Sigmoid colon (tissue), 7 donors: ENCODE data around the gene SUGP2. TPM values are rescaled to one million over a fixed set of nuclear protein-coding genes. Genes with fewer than 3 reads are reported as not detected.
"Not testable (repeated sequence)": the region's sequence is repeated elsewhere in the genome, so short reads cannot be mapped to it uniquely, and the experiment has no call there.

ENCODE experiments used
- DNase-seq: peaks from one replicate; pipeline ENCODE4 v3.0.0-alpha.2; 2019
- H3K27ac ChIP-seq, 4 donors: fragments of 200-600 bp; sonication (generic); one replicate each; pipeline ENCODE4 v1.5.1; 2016 to 2019; ENCODE audit warnings: mild to moderate bottlenecking in 1 of 4
- H3K27me3 ChIP-seq, 3 donors: fragments of 200-600 bp; sonication (generic); one replicate each; pipeline ENCODE4 v1.5.1; 2019; ENCODE audit warnings: mild to moderate bottlenecking in 1 of 3
- H3K36me3 ChIP-seq, 4 donors: fragments of 200-600 bp; sonication (generic); one replicate each; pipeline ENCODE4 v1.5.1; 2016 to 2019
- H3K4me1 ChIP-seq, 4 donors: fragments of 200-600 bp; sonication (generic); one replicate each; pipeline ENCODE4 v1.5.1; 2017 to 2019
- H3K4me3 ChIP-seq, 4 donors: fragments of 200-600 bp; sonication (generic); one replicate each; pipeline ENCODE4 v1.5.1; 2017 to 2019; ENCODE audit warnings: mild to moderate bottlenecking in 2 of 4, moderate library complexity in 1 of 4
- H3K9me3 ChIP-seq, 4 donors: fragments of 200-600 bp in 3 of 4; sonication (generic) in 3 of 4; one replicate each; pipeline versions ENCODE4 v1.5.1 to v1.6.1; 2013 to 2019
- CTCF ChIP-seq, 4 experiments: fragments of 450-650 bp in 3 of 4; fragments of 200-600 bp in 1 of 4; IDR thresholded peaks; one replicate each; pipeline ENCODE4 v1.5.1; 2016 to 2019; ENCODE audit warnings: antibody characterized with exemption in 4 of 4, mild to moderate bottlenecking in 3 of 4, moderate library complexity in 2 of 4
- EP300 ChIP-seq, 4 donors: sonication (generic); formaldehyde crosslinking; IDR thresholded peaks; one replicate each; pipeline ENCODE4 v1.6.1; 2017; ENCODE audit warnings: antibody characterized with exemption in 4 of 4
- POLR2A ChIP-seq, 2 donors: fragments of 450-650 bp; IDR thresholded peaks; one replicate each; pipeline ENCODE4 v1.6.1; 2016; ENCODE audit warnings: antibody characterized with exemption in 2 of 2, mild to moderate bottlenecking in 2 of 2, moderate library complexity in 2 of 2
- POLR2AphosphoS5 ChIP-seq, 4 donors: sonication (generic); formaldehyde crosslinking; IDR thresholded peaks; one replicate each; pipeline ENCODE4 v1.6.1; 2017; ENCODE audit warnings: antibody characterized with exemption in 4 of 4
- WGBS, 2 donors: extraction: QIAGEN DNeasy Blood & Tissue Kit; methylation state at CpG; one replicate each; pipeline ENCODE4 v1.1.7; 2013; 5-methylcytosine and 5-hydroxymethylcytosine counted together
- intact Hi-C: fragments of 100-400 bp; cut with DNase I; formaldehyde crosslinking; loops from one replicate; pipeline ENCODE4 v1.15.1; 2023
- polyA plus RNA-seq, 3 donors: library from polyadenylated mRNA; stranded (reverse); fragments of 200-250 nt; gene quantifications; one replicate each; pipeline ENCODE4 v1.2.3, GENCODE V29; 2013
- total RNA-seq, 4 donors: library from RNA; depleted of rRNA; stranded (reverse); fragments of >200 nt; gene quantifications; one replicate each; pipeline ENCODE4 v1.1.0, GENCODE V29; 2016
- donor health status: healthy with polysubstance abuse.
- donor health status: Bipolar disorder and iron deficiency.
- donor health status: healthy.

Gene SUGP2
- total and polyA plus RNA-seq, 7 donors, result 7.8 to 82.3 (median 30.3) TPM

- Histone ChIP-seq H3K27me3 (no peaks in the 10 kb centered on the region), H3K36me3 (no peaks in the 10 kb centered on the region), H3K4me3 (no peak overlapping the region), H3K27ac (no peak overlapping the region), H3K9me3 (no peaks in the 10 kb centered on the region), H3K4me1 (no peaks in the 10 kb centered on the region)
- no peak for DNase-seq
- intact Hi-C loops, result no loop called here
- TF ChIP-seq EP300 (IDR thresholded peaks at IDR 0.05), result no peak
- no peak for TF ChIP-seq POLR2AphosphoS5 (IDR thresholded peaks at IDR 0.05)
- TF ChIP-seq POLR2A (IDR thresholded peaks at IDR 0.05), result no peak
- no peak for TF ChIP-seq CTCF (IDR thresholded peaks at IDR 0.05)
- 93 to 94% methylated on average over 2 of the region's 2 CpGs for WGBS, 2 donors
Observed at GRCh38 chr19:18955042-18955441, 78.3 kb downstream of the SUGP2 start.

- no peak overlapping the region for H3K27ac ChIP-seq
- no peak overlapping the region for H3K4me3 ChIP-seq
- intact Hi-C loops, result no loop called here
- no peaks in the 10 kb centered on the region for H3K9me3 ChIP-seq
- WGBS, 2 donors, result 90 to 93% methylated on average over 3 of the region's 3 CpGs
- no peaks in the 10 kb centered on the region for H3K27me3 ChIP-seq
- no peak for TF ChIP-seq POLR2AphosphoS5 (IDR thresholded peaks at IDR 0.05)
- no peak for TF ChIP-seq EP300 (IDR thresholded peaks at IDR 0.05)
- no peak for DNase-seq
- H3K36me3 ChIP-seq, result no peaks in the 10 kb centered on the region
- no peaks in the 10 kb centered on the region for H3K4me1 ChIP-seq
Observed at GRCh38 chr19:18954094-18954493, 79.2 kb downstream of the SUGP2 start.

- H3K27me3 ChIP-seq, result not testable (repeated sequence)
- 59 to 64% methylated on average over 17 of the region's 17 CpGs for WGBS, 2 donors
Observed at GRCh38 chr19:18952364-18953003, 80.8 kb downstream of the SUGP2 start.

GRCh38 chr19:18951721-18952281 is 81.5 kb downstream of the SUGP2 start:
- no peaks in the 10 kb centered on the region for H3K9me3 ChIP-seq
- no peak overlapping the region for H3K27ac ChIP-seq
- WGBS, 2 donors, result 87 to 88% methylated on average over 7 of the region's 7 CpGs
- no peaks in the 10 kb centered on the region for H3K36me3 ChIP-seq
- no peaks in the 10 kb centered on the region for H3K27me3 ChIP-seq
- no peak overlapping the region for H3K4me3 ChIP-seq
- no peak for TF ChIP-seq POLR2A (IDR thresholded peaks at IDR 0.05)
- no peak for TF ChIP-seq POLR2AphosphoS5 (IDR thresholded peaks at IDR 0.05)
- no peak for TF ChIP-seq CTCF (IDR thresholded peaks at IDR 0.05)
- TF ChIP-seq EP300 (IDR thresholded peaks at IDR 0.05), result no peak
- DNase-seq, result no peak
- intact Hi-C loops, result no loop called here
- H3K4me1 ChIP-seq, result no peaks in the 10 kb centered on the region

More at GRCh38 chr19:18952364-18953003, 80.8 kb downstream of the SUGP2 start:
- H3K27ac ChIP-seq, intact Hi-C loops, H3K4me1 ChIP-seq, H3K36me3 ChIP-seq, H3K9me3 ChIP-seq, DNase-seq, H3K4me3 ChIP-seq: not testable (repeated sequence)

GRCh38 chr19:18949858-18950257 is 83.5 kb downstream of the SUGP2 start:
- Histone ChIP-seq H3K9me3 (no peaks in the 10 kb centered on the region), H3K27me3 (no peaks in the 10 kb centered on the region), H3K27ac (no peak overlapping the region), H3K4me3 (no peak overlapping the region), H3K36me3 (no peaks in the 10 kb centered on the region), H3K4me1 (no peaks in the 10 kb centered on the region)
- intact Hi-C loops, result no loop called here
- TF ChIP-seq CTCF (IDR thresholded peaks at IDR 0.05) (no peak), POLR2A (IDR thresholded peaks at IDR 0.05) (no peak), EP300 (IDR thresholded peaks at IDR 0.05) (no peak), POLR2AphosphoS5 (IDR thresholded peaks at IDR 0.05) (no peak)
- no peak for DNase-seq
- WGBS, 2 donors, result 93 to 98% methylated on average over 3 of the region's 3 CpGs

- no peak for TF ChIP-seq CTCF (IDR thresholded peaks at IDR 0.05)
- no peak for TF ChIP-seq POLR2A (IDR thresholded peaks at IDR 0.05)
- no peak for TF ChIP-seq EP300 (IDR thresholded peaks at IDR 0.05)
- no peak for TF ChIP-seq POLR2AphosphoS5 (IDR thresholded peaks at IDR 0.05)
- Histone ChIP-seq H3K4me1 (no peaks in the 10 kb centered on the region), H3K27ac (no peak overlapping the region), H3K36me3 (no peaks in the 10 kb centered on the region), H3K4me3 (no peak overlapping the region), H3K9me3 (no peaks in the 10 kb centered on the region), H3K27me3 (no peaks in the 10 kb centered on the region)
- DNase-seq, result no peak
- intact Hi-C loops, result no loop called here
- WGBS, 2 donors, result 78 to 86% methylated on average over 5 of the region's 5 CpGs
Observed at GRCh38 chr19:18948976-18949356, 84.4 kb downstream of the SUGP2 start.
